Neutrophil (primary cell): Measurements from ENCODE around the gene MSL3.

Experiments
- H3K27ac ChIP-seq: fragments of 200-600 bp; sonication (generic); 2 replicates; pipeline ENCODE4 v1.5.1; 2016; ENCODE audit warnings: mild to moderate bottlenecking, moderate library complexity
- H3K27me3 ChIP-seq: fragments of 200-600 bp; sonication (generic); 2 replicates; pipeline ENCODE4 v1.6.0; 2016; ENCODE audit warnings: mild to moderate bottlenecking
- H3K36me3 ChIP-seq: fragments of 200-600 bp; sonication (generic); 2 replicates; pipeline ENCODE4 v1.5.1; 2017
- H3K4me1 ChIP-seq, 2 experiments: fragments of 200-600 bp in 1 of 2; sonication (generic) in 1 of 2; 1 replicate in 1 of 2; 2 replicates in 1 of 2; pipeline versions ENCODE4 v1.5.1 to v1.6.1; 2013 to 2016; ENCODE audit warnings: low read depth in 1 of 2, low read length in 1 of 2, mild to moderate bottlenecking in 1 of 2, moderate library complexity in 1 of 2; ENCODE audit not compliant: control insufficient read depth in 1 of 2, insufficient read depth in 1 of 2
- H3K4me3 ChIP-seq, 2 experiments: fragments of 200-600 bp in 1 of 2; sonication (generic) in 1 of 2; 1 replicate in 1 of 2; 2 replicates in 1 of 2; pipeline ENCODE4 v1.5.1; 2013 to 2016; ENCODE audit warnings: low read depth in 1 of 2, low read length in 1 of 2, mild to moderate bottlenecking in 1 of 2, moderate library complexity in 1 of 2
- H3K9me3 ChIP-seq: fragments of 200-600 bp; sonication (generic); 2 replicates; pipeline ENCODE4 v1.5.1; 2016
- TF ChIP-seq, protein P1 (sequence below): fragments of 200-600 bp; sonication (generic); IDR thresholded peaks from 2 replicates; pipeline ENCODE4 v1.5.1; 2016; ENCODE audit warnings: antibody characterized with exemption

MSL3 gene

DNA sequence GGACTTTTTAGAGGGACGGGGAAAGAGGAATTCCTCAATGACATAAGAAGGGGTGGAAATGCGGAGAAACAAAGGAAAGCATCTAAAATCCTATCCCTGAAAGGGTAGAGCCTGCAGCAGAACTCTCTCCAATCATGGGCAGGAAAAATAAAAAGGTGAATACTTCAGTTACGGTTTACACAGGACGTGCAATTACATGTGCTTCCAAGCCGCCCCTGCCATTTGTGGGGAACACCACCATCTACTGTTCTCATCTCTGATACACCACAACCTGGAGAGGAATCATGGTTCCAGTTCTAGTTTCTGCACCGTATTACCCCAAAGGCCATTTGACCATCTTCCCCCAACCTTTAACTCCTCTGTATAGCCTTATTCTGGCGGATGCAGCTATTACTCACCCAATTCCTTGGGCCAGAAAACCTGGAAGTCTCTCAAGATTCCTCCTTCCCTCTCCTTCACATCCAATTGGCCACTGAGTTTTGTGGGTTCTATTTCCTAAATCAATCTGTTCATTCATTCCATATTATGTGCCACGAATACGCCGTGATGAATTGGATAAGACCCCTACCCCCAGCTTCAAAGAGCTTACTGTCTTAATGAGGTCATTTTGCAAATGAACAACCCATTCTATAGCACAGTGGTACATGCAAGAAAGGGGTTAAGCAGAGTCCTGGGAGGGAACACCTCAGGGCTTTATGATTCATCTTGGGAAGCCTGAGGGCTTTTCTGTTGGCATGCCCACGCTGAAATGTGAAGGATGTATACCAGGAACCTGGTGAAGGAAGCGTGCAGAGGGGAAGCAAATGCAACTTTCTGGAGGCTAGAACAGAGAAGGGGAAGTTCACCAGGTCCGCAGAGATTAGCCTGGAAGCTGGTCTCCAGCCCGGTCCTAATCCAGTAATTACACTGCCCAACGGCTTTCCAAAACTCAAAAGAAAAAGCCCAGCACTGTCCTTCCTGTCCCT lies 1.4 kb upstream of the MSL3 start:
- Histone ChIP-seq H3K27ac (peak overlapping the region; percentile 95), H3K4me3 (peak overlapping the region; percentile 63 to 93)

DNA sequence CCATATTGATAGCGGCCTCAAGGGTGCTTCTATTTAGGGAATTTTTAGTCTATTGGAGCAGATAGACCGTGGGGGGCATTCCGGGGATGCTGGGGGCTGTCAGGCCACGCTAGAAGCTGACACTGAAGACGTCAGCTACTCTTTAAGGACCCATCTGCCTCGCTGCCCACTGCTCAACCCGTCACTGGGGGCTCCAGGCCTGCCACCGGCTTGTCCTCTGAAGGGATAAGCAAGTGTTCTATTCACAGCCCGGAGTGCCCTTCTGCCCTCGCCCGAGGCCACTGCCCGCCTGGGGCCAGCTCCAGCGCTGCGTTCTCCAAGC lies 679 bp upstream of the MSL3 start:
- peak overlapping the region; percentile 95 for H3K27ac ChIP-seq
- TF ChIP-seq, protein P1, sequence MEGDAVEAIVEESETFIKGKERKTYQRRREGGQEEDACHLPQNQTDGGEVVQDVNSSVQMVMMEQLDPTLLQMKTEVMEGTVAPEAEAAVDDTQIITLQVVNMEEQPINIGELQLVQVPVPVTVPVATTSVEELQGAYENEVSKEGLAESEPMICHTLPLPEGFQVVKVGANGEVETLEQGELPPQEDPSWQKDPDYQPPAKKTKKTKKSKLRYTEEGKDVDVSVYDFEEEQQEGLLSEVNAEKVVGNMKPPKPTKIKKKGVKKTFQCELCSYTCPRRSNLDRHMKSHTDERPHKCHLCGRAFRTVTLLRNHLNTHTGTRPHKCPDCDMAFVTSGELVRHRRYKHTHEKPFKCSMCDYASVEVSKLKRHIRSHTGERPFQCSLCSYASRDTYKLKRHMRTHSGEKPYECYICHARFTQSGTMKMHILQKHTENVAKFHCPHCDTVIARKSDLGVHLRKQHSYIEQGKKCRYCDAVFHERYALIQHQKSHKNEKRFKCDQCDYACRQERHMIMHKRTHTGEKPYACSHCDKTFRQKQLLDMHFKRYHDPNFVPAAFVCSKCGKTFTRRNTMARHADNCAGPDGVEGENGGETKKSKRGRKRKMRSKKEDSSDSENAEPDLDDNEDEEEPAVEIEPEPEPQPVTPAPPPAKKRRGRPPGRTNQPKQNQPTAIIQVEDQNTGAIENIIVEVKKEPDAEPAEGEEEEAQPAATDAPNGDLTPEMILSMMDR = no peak

More for the DNA sequence above, 1.4 kb upstream of the MSL3 start:
- H3K9me3 ChIP-seq = no peaks in the 10 kb centered on the region
- no peaks in the 10 kb centered on the region for H3K27me3 ChIP-seq
- H3K36me3 ChIP-seq = peaks cover under 1% of the 10 kb centered on the region
- TF ChIP-seq, protein P1 = no peak
- H3K4me1 ChIP-seq = peaks cover 27 to 44% of the 10 kb centered on the region in 2 experiments

DNA sequence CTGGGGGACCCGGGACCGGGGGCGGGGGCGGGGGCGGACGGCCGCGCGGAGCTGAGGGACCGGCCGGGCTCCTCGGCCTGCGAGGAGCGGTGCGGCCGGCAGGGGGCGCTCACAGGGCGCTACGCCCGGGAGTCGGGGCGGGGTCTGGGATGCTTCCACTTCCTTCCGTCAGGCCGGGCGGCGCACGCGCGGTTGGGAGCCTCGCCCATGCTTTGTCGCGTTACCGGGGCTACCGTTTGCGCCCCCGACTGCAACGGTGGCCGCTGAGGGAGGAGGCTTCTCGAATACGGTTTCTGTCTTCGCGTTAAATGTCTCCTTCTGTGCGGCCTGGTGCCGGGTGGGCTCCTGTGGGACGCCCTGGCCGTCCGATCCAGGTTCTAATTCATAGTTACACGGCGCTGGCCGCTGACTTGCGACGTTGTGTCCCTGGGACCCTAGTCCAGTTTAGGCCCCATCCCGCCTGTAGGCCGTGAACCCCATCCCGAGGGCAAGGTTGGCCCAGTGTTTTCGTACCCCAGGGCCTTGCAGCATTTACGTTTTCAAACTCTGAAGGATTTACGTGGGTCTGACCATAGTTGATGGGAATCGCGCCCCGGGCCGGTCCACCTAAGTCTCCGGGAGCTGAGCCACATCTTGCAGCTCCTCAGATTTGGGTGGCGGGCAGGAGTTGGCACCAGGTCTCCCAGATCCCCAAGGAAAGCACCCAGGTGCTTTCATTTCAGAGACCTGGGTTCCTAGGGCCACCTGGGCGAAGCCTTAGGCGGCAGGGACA lies 549 bp downstream of the MSL3 start:
- TF ChIP-seq, protein P1 = peak; percentile 96
- peak overlapping the region; percentile 95 for H3K27ac ChIP-seq
- H3K27me3 ChIP-seq = no peaks in the 10 kb centered on the region
- no peaks in the 10 kb centered on the region for H3K9me3 ChIP-seq
- H3K36me3 ChIP-seq = peaks cover 20% of the 10 kb centered on the region
- peaks cover 31 to 61% of the 10 kb centered on the region in 2 experiments for H3K4me1 ChIP-seq
- H3K4me3 ChIP-seq = peak overlapping the region; percentile 74 to 93

More for the DNA sequence above, 679 bp upstream of the MSL3 start:
- Histone ChIP-seq H3K4me3 (peak overlapping the region; percentile 63 to 93), H3K9me3 (no peaks in the 10 kb centered on the region), H3K36me3 (peaks cover 7% of the 10 kb centered on the region), H3K27me3 (no peaks in the 10 kb centered on the region), H3K4me1 (peaks cover 31 to 50% of the 10 kb centered on the region in 2 experiments)

DNA sequence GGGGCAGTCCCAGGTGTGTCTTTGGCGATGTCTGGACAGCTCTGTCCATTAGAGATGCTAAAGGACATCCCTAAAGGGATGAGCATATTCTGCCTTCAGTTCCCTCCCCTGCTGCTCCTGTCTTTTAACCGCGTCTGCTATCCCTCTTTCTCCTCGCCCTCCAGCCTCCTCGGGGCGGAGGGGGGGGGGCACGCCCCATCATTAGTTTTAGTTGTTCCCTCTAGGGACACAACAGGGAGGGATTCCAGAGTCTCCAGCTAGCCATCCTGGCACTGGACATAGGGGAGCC lies 1.1 kb downstream of the MSL3 start:
- peaks cover 25% of the 10 kb centered on the region for H3K36me3 ChIP-seq
- TF ChIP-seq, protein P1 = no peak
- no peaks in the 10 kb centered on the region for H3K27me3 ChIP-seq
- H3K27ac ChIP-seq = peak overlapping the region; percentile 95
- no peaks in the 10 kb centered on the region for H3K9me3 ChIP-seq
- H3K4me1 ChIP-seq = peaks cover 31 to 61% of the 10 kb centered on the region in 2 experiments
- peak overlapping the region; percentile 74 to 93 for H3K4me3 ChIP-seq

DNA sequence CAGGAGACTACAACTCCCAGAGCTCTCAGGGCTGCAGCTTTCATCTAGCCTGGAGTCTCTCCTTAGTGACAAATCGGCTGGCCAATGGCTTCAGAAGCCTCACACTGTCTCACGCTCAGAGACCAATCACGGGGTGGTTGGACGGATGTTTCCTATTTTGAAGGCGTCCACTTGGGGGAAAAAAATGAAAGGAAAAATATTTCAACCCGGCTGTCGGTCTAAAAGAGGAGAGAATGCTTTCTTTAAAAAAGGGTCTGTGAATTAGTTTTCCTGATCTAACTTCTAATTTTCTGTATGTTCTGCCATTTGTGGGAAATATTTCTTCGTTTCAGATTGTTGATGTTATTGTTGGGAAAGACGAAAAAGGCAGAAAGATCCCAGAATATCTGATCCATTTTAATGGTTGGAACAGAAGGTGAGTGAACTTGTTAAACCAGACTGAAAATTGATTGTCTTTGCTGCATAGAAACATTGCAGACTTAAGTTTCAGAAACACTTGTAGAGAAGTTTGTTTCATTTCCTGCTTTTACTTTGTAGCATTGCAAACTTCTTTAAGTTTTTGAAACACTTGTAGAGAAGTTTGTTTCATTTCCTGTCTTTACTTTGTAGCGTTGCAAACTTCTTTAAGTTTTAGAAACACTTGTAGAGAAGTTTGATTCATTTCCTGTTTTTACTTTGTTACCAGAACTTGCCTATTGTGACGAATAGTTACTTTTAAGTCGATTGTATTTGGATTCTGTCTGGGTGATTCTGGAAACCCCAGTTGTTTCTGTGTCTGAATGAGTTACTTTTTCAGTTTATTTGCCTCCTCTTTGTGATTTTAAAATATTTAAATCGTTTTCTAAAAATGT lies 1.6 kb downstream of the MSL3 start:
- peak overlapping the region; percentile 74 to 93 for H3K4me3 ChIP-seq
- H3K9me3 ChIP-seq = no peaks in the 10 kb centered on the region
- H3K36me3 ChIP-seq = peaks cover 31% of the 10 kb centered on the region
- peaks cover 31 to 61% of the 10 kb centered on the region in 2 experiments for H3K4me1 ChIP-seq
- no peaks in the 10 kb centered on the region for H3K27me3 ChIP-seq
- H3K27ac ChIP-seq = peak overlapping the region; percentile 95
- TF ChIP-seq, protein P1 = peak; percentile 29
